Fibroblast of lung (primary cell): Measurements from ENCODE around the gene CCDC192. TPM values are rescaled to one million over a fixed set of nuclear protein-coding genes. Genes with fewer than 3 reads are reported as not detected.
A peak's percentile ranks its signal among the peaks of the same experiment; 100 is the strongest.

ENCODE experiments used
- DNase-seq, 2 donors: peaks; one replicate each; pipeline versions ENCODE4 v3.0.0 to v3.0.0-alpha.2; 2010; ENCODE audit warnings: low read depth in 2 of 2
- H2AFZ ChIP-seq: 2 replicates; pipeline ENCODE4 v1.5.1; 2012; ENCODE audit warnings: low read length, control low read depth, inconsistent platforms
- H3K27ac ChIP-seq: 2 replicates; pipeline ENCODE4 v1.5.1; 2011; ENCODE audit warnings: low read length, control low read depth; ENCODE audit not compliant: insufficient read depth
- H3K27me3 ChIP-seq: 2 replicates; pipeline ENCODE4 v1.5.1; 2011; ENCODE audit warnings: mild to moderate bottlenecking, low read length; ENCODE audit not compliant: control insufficient read depth, insufficient read depth
- H3K36me3 ChIP-seq: 2 replicates; pipeline ENCODE4 v1.5.1; 2011; ENCODE audit warnings: low read length; ENCODE audit not compliant: control insufficient read depth, insufficient read depth
- H3K4me1 ChIP-seq: 2 replicates; pipeline ENCODE4 v1.5.1; 2011; ENCODE audit warnings: low read length; ENCODE audit not compliant: control insufficient read depth, insufficient read depth; ENCODE audit errors: extremely low read depth
- H3K4me2 ChIP-seq: 2 replicates; pipeline ENCODE4 v1.5.1; 2011; ENCODE audit warnings: low read length, control low read depth; ENCODE audit not compliant: insufficient read depth; ENCODE audit errors: extremely low read depth
- H3K4me3 ChIP-seq, 4 experiments: fragments of 200-600 bp in 1 of 4; sonication (generic) in 1 of 4; replicated peaks in 1 of 4; 2 replicates each; pipeline ENCODE4 v1.5.1; 2011 to 2016; ENCODE audit warnings: low read length in 4 of 4, low read depth in 3 of 4, mild to moderate bottlenecking in 3 of 4, control low read depth in 2 of 4, inconsistent platforms in 1 of 4, mixed read lengths in 1 of 4; ENCODE audit not compliant: insufficient read depth in 1 of 4; ENCODE audit errors: control extremely low read depth in 1 of 4
- H3K79me2 ChIP-seq: 2 replicates; pipeline ENCODE4 v1.5.1; 2012; ENCODE audit warnings: mild to moderate bottlenecking, low read length, inconsistent platforms; ENCODE audit not compliant: control insufficient read depth, insufficient read depth
- H3K9ac ChIP-seq: 2 replicates; pipeline ENCODE4 v1.5.1; 2011; ENCODE audit warnings: mild to moderate bottlenecking, low read length, control low read depth; ENCODE audit not compliant: insufficient read depth
- H3K9me3 ChIP-seq: 2 replicates; pipeline ENCODE4 v1.5.1; 2012; ENCODE audit warnings: low read depth, low read length; ENCODE audit not compliant: control insufficient read depth, insufficient read depth
- H4K20me1 ChIP-seq: 2 replicates; pipeline ENCODE4 v1.5.1; 2011; ENCODE audit warnings: low read length; ENCODE audit not compliant: control insufficient read depth, insufficient read depth; ENCODE audit errors: extremely low read depth
- CTCF ChIP-seq, 2 donors: IDR thresholded peaks in 1 of 2; conservative IDR thresholded peaks in 1 of 2; 1 replicate in 1 of 2; 2 replicates in 1 of 2; pipeline ENCODE4 v1.5.1; 2011 to 2012; ENCODE audit warnings: low read length in 2 of 2, control low read depth in 1 of 2, inconsistent platforms in 1 of 2, low read depth in 1 of 2, mild to moderate bottlenecking in 1 of 2
- EZH2 ChIP-seq: IDR thresholded peaks from 2 replicates; pipeline ENCODE4 v1.5.1; 2012; ENCODE audit warnings: low read length, control low read depth, mild to moderate bottlenecking; ENCODE audit errors: missing control alignments
- polyA plus RNA-seq, 2 donors: library from polyadenylated mRNA; depleted of rRNA in 1 of 2; stranded (reverse) in 1 of 2; unstranded in 1 of 2; fragments of >200 nt; gene quantifications; 2 replicates each; pipeline ENCODE4 v1.2.1, GENCODE V29; 2011 to 2012; ENCODE audit warnings: missing spikeins in 1 of 2
- total RNA-seq: library from RNA; depleted of rRNA; stranded (reverse); fragments of >200 nt; gene quantifications from 2 replicates; pipeline ENCODE4 v1.2.1, GENCODE V29; 2014

CCDC192 gene
- total and polyA plus RNA-seq, 2 donors (not counting 1 experiment from before 2014, with no cell fraction given), result not detected

GRCh38 chr5:127924606-127925005 is 221.4 kb downstream of the CCDC192 start:
- no peaks in the 10 kb centered on the region for H3K79me2 ChIP-seq
- no peak overlapping the region for H3K4me3 ChIP-seq
- H3K9ac ChIP-seq, result no peak overlapping the region
- no peaks in the 10 kb centered on the region for H3K36me3 ChIP-seq
- H3K4me2 ChIP-seq, result no peak overlapping the region
- no peaks in the 10 kb centered on the region for H4K20me1 ChIP-seq
- H2AFZ ChIP-seq, result no peak overlapping the region
- no peak for DNase-seq
- no peak for TF ChIP-seq EZH2
- TF ChIP-seq CTCF (conservative IDR thresholded peaks at IDR 0.05 in 1 of 2, IDR thresholded peaks at IDR 0.05 in 1 of 2; ENCODE audit: low read depth in 1 of 2, low read length in 2 of 2), result no peak
- no peaks in the 10 kb centered on the region for H3K27me3 ChIP-seq
- no peaks in the 10 kb centered on the region for H3K4me1 ChIP-seq
- no peak overlapping the region for H3K27ac ChIP-seq
- no peaks in the 10 kb centered on the region for H3K9me3 ChIP-seq

- H4K20me1 ChIP-seq, result no peaks in the 10 kb centered on the region
- no peak overlapping the region for H3K4me3 ChIP-seq
- peak in 1 of 2 donors; percentile 56 for DNase-seq
- H3K4me1 ChIP-seq, result no peaks in the 10 kb centered on the region
- no peak overlapping the region for H3K9ac ChIP-seq
- no peaks in the 10 kb centered on the region for H3K79me2 ChIP-seq
- H3K36me3 ChIP-seq, result no peaks in the 10 kb centered on the region
- H2AFZ ChIP-seq, result no peak overlapping the region
- no peaks in the 10 kb centered on the region for H3K27me3 ChIP-seq
- no peak for TF ChIP-seq CTCF (conservative IDR thresholded peaks at IDR 0.05 in 1 of 2, IDR thresholded peaks at IDR 0.05 in 1 of 2; ENCODE audit: low read depth in 1 of 2, low read length in 2 of 2)
- no peak for TF ChIP-seq EZH2
- no peak overlapping the region for H3K4me2 ChIP-seq
- H3K27ac ChIP-seq, result no peak overlapping the region
- no peaks in the 10 kb centered on the region for H3K9me3 ChIP-seq
These were observed 222.7 kb downstream of the CCDC192 start for GRCh38 chr5:127925916-127926315.

GRCh38 chr5:127926974-127927373 is 223.8 kb downstream of the CCDC192 start:
- no peaks in the 10 kb centered on the region for H3K36me3 ChIP-seq
- DNase-seq, result no peak
- H3K9me3 ChIP-seq, result no peaks in the 10 kb centered on the region
- H4K20me1 ChIP-seq, result no peaks in the 10 kb centered on the region
- H3K27me3 ChIP-seq, result no peaks in the 10 kb centered on the region
- no peak overlapping the region for H3K27ac ChIP-seq
- H3K4me1 ChIP-seq, result no peaks in the 10 kb centered on the region
- no peak overlapping the region for H3K9ac ChIP-seq
- no peaks in the 10 kb centered on the region for H3K79me2 ChIP-seq
- no peak overlapping the region for H3K4me3 ChIP-seq
- no peak overlapping the region for H3K4me2 ChIP-seq
- H2AFZ ChIP-seq, result no peak overlapping the region
- no peak for TF ChIP-seq CTCF (conservative IDR thresholded peaks at IDR 0.05 in 1 of 2, IDR thresholded peaks at IDR 0.05 in 1 of 2; ENCODE audit: low read depth in 1 of 2, low read length in 2 of 2)
- TF ChIP-seq EZH2, result no peak
